HG03558 (cell line): ENCODE measurements around the gene CYLD.

Experiments
- ATAC-seq: cut with Tn5 transposase; IDR thresholded peaks from one replicate; pipeline ENCODE4 v1.9.1; 2021; ENCODE audit warnings: moderate number of reproducible peaks; ENCODE audit not compliant: unreplicated experiment; ENCODE audit errors: extremely low read depth

Gene CYLD

DNA sequence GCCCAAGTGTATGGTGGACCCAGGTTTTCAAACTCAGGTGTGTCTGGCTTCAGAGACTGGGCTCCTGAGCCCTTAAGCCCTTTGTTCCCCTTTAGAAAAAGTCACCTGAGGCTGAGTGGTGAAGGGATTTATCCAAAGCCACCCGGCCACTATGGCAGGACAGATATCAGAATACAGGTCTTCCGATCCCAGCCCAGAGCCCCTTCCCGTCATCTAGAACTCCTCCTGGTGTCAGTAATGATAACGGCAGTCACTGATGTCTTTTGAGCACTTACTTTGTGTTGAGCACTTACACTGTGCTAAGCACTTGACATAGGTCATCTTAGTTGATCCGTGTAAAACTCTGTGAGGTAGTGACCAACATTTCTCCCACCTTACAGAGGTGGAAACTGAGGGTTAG, 31.9 kb upstream of the CYLD start:
- no peak for ATAC-seq

DNA sequence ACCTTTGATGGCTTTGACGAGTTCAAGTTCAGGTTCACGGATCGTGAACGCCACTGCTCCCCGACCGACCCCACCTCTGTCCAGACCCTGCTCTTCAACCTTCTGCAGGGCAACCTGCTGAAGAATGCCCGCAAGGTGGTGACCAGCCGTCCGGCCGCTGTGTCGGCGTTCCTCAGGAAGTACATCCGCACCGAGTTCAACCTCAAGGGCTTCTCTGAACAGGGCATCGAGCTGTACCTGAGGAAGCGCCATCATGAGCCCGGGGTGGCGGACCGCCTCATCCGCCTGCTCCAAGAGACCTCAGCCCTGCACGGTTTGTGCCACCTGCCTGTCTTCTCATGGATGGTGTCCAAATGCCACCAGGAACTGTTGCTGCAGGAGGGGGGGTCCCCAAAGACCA, 30.8 kb upstream of the CYLD start:
- ATAC-seq, result no peak

- ATAC-seq, result no peak
Measured at GRCh38 chr16:50711862-50712559, 29.9 kb upstream of the CYLD start.

DNA sequence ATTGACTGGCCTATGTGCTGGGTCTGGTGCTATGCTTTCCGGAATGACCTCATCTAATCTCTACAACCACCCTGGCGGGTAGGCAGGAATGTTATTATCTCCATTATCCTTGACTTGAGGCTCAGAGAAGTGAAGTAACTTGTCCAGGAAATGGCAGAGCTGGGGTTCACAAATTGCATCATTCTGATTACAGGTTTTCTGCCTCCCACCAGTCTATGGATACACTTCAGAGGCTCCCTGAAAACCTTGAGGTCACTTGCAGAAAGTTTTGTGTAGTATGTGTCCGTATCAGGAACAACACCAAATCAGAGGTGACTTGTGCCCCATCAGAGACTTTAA, 29.4 kb upstream of the CYLD start:
- no peak for ATAC-seq

DNA sequence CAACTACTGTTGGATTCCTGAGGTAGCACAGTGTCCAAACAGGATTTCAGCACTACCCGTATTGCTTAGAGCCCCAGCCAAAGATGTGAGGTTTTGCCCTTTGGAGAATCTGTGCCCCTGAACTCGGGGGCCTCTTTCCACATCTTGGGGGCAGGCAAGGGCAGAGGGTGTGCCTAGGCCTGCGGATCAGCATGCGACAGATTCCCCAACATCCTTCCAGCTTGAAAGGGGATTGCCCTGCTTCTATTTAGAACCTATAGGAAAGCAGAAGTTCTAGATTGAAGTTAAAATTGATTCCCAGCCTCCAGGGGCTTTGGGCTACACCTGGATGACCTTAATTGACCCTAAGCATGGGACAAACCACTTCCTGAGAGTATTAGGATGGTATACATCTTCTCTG, 28.9 kb upstream of the CYLD start:
- no peak for ATAC-seq

- ATAC-seq, result no peak
Measured at GRCh38 chr16:50717091-50717490, 24.8 kb upstream of the CYLD start.

DNA sequence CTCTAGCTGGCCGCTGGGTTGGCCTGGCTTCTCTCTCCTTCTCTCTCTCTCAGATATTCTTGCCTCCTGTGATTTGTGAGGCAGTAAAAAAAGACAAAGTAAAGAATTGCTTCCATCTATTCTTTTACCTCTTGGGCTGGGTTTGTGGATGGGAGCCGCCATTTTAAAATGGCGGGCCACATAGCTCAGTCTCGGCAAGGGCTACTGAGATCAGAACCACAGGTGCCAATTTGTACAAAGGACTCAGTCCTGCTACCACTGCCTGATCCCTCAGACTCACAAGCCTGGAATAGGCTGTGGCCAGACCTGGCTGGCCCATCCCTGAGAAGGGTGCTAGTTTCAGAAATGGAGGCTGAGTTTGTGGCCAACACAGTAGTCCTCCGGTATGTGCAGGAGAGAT, 24.4 kb upstream of the CYLD start:
- no peak for ATAC-seq

DNA sequence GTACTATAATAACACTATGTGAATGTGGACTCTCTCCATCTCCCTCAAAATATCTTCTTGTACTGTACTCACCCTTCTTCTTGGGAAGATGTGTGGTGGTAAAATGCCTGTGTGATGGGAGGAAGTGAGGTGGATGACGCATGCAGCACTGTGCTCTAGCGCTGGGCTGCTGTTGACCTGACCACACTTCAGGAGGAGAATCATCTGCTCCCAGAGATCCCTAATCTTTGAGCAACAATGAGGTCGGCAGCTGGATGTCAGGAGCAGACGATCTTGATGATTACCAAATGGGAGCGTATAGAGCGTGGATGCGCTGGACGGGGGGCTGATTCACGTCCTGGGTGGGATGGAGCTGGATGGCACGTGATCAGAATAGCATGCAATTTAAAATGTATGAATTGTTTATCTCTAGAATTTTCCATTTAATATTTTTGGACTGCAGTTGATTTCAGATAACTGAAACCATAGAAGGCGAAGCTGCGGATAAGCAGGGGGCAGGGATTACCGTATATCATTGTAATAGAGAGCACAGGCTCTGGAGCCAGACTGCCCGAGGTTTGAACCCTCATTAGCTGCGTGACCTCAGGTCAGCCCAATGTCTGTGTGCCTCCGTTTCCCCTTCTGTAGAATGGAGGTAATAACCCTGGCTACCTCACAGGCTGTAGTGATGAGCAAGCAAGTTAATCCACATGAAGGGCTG, 23.7 kb upstream of the CYLD start:
- ATAC-seq, result no peak

GRCh38 chr16:50718761-50719400, 23.0 kb upstream of the CYLD start:
- no peak for ATAC-seq

GRCh38 chr16:50719401-50720337, 22.2 kb upstream of the CYLD start:
- no peak for ATAC-seq

GRCh38 chr16:50721549-50722404, 20.1 kb upstream of the CYLD start:
- no peak for ATAC-seq

- ATAC-seq, result no peak
Measured at GRCh38 chr16:50722405-50722737, 19.5 kb upstream of the CYLD start.

DNA sequence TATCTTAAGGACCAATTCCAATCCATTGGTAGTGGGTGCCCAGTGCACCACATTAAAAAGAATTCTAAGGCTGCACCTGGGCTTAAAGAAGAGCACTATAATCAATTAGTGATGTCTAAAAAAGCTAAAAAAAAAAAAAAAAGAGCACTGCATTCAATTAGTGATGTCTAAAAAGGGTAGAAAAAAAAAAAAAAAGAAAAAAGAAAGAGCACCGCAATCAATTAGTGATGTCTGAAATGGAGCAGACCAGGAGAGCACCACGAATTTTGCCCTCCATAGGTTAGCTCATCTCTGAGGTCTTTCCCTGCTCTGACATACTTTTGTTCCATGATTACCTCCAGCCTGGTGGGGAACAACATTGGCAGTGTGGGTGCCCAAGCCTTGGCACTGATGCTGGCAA, 18.9 kb upstream of the CYLD start:
- ATAC-seq, result no peak

DNA sequence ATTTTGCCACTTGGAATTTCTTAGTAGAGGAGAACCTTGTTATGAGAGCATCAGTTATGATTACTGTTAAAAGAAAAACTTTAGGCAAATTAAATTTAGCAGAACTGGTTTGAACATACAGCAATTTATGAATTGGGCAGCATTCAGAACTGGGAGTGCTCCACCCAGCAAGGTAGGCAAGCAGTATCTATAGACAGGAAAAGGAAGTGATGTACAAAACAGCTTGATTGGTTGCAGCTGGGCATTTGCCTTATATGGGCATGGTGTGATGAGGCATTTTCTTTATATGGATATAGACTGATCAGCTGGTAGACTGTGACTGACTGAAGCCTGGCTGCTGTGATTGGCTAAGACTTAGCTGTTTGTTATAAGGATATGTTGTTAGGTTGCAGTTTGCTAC, 17.6 kb upstream of the CYLD start:
- no peak for ATAC-seq

DNA sequence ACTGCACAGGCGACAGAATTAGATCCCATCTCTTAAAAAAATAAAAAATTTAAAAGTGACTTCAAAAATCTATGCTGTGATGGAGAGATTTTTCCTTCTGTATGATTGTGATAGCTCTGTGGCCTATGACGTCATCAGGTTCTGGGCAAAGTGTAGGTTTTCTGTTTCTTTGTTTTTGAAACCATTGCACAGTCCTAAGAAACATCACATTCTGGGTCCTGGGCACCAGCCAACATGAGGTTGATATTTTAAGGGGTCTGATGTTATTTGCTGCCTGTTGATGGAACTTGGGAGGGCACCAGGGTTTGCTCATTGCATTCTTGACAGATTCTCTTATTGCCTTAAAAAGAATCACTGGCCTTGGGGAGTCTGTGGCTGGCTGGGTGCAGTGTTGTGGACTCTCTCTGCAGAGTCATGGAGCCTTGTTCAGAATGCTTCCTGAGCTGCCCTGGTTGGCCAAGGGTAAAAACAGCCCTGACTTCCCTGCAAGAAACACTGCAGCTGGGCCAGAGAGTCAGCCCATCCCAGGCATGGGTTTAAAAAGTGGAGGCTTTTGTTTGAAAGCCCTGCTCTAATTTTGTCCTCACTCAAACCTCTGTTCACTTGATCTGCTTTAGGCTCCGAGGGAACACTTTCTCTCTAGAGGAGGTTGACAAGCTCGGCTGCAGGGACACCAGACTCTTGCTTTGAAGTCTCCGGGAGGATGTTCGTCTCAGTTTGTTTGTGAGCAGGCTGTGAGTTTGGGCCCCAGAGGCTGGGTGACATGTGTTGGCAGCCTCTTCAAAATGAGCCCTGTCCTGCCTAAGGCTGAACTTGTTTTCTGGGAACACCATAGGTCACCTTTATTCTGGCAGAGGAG, 10.5 kb upstream of the CYLD start:
- ATAC-seq, result no peak

DNA sequence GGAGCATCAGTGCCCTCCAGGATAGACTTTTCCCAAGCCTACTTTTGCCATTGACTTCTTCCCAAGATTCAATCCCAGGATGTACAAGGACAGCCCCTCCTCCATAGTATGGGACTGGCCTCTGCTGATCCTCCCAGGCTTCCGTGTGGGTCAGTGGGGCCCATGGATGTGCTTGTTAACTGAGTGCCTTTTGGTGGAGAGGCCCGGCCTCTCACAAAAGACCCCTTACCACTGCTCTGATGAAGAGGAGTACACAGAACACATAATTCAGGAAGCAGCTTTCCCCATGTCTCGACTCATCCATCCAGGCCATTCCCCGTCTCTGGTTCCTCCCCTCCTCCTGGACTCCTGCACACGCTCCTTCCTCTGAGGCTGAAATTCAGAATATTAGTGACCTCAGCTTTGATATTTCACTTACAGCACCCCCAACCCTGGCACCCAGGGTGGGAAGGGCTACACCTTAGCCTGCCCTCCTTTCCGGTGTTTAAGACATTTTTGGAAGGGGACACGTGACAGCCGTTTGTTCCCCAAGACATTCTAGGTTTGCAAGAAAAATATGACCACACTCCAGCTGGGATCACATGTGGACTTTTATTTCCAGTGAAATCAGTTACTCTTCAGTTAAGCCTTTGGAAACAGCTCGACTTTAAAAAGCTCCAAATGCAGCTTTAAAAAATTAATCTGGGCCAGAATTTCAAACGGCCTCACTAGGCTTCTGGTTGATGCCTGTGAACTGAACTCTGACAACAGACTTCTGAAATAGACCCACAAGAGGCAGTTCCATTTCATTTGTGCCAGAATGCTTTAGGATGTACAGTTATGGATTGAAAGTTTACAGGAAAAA, 9.7 kb upstream of the CYLD start:
- ATAC-seq, result no peak

DNA sequence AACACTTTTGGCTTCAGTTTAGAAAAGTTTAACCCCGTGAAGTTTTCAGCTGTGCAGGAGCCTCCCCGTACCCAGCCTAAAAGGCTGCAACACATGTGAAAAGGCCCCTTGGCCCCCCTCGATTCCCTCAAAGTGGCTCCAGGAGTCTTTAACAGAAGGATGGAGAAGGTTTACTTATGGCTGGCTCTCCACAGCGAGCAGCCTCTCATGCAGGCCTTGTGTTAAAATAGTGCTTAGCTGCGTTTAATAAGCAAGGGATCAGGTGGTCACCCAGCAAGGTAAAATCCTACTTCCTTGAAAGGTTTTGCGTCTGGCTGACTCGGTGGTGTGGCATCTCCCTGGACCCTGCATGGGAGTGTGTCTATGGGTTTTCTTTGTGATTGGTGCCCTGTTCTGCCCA, 8.4 kb upstream of the CYLD start:
- no peak for ATAC-seq

DNA sequence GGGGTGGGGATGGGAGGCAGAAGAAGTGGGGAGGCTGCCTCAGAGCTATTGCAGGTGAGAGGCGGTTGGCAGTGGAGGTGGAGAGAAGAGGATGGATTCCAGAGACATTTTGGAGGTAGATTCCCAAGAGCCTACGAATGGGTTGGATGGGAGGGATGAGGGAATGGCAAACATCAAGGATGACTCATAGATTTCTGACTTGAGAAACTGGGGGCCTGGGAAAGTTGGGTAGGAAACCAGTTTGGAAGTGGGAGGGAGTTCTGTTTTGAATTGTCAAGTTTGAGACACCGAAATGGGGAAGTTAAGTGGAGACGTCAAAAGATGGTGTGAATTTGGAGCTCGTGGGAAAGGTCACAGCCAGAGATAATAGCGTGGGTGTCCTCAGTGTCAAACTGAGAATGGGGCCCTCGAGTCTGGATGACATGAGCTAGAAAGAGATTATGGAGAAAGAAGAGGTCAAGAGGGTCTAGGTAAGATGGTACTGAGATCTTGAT, 6.2 kb upstream of the CYLD start:
- no peak for ATAC-seq
